Mucosa of rectum (tissue), 2 donors: ENCODE measurements around the gene ZNF385C.
"Not testable (repeated sequence)": the region's sequence is repeated elsewhere in the genome, so short reads cannot be mapped to it uniquely, and the experiment has no call there.

Experiments used
- H3K27ac ChIP-seq, 2 donors: one replicate each; pipeline ENCODE4 v1.7.0; 2013; ENCODE audit warnings: inconsistent platforms in 2 of 2, low read depth in 2 of 2, low read length in 2 of 2
- H3K27me3 ChIP-seq, 2 donors: one replicate each; pipeline ENCODE4 v1.7.0; 2013; ENCODE audit warnings: low read length in 2 of 2; ENCODE audit not compliant: control insufficient read depth in 2 of 2, insufficient read depth in 2 of 2
- H3K36me3 ChIP-seq, 2 donors: one replicate each; pipeline ENCODE4 v1.7.0; 2013; ENCODE audit warnings: low read length in 2 of 2; ENCODE audit not compliant: control insufficient read depth in 2 of 2, insufficient read depth in 2 of 2
- H3K4me1 ChIP-seq, 2 donors: one replicate each; pipeline ENCODE4 v1.7.0; 2013; ENCODE audit warnings: low read length in 2 of 2, mild to moderate bottlenecking in 1 of 2; ENCODE audit not compliant: control insufficient read depth in 2 of 2, insufficient read depth in 2 of 2
- H3K4me3 ChIP-seq, 2 donors: one replicate each; pipeline ENCODE4 v1.7.0; 2013; ENCODE audit warnings: low read length in 2 of 2
- H3K9ac ChIP-seq, 2 donors: one replicate each; pipeline ENCODE4 v1.7.0; 2013; ENCODE audit warnings: low read length in 2 of 2, low read depth in 1 of 2, mild to moderate bottlenecking in 1 of 2
- H3K9me3 ChIP-seq, 2 donors: one replicate each; pipeline ENCODE4 v1.7.0; 2013; ENCODE audit warnings: low read length in 2 of 2; ENCODE audit not compliant: control insufficient read depth in 2 of 2
- donor health status: healthy.
- donor health status: Normal muscosa, but diverticular disease.

The ZNF385C gene

GRCh38 chr17:42012363-42012762, 85.9 kb downstream of the ZNF385C start:
- not testable (repeated sequence) for H3K4me3 ChIP-seq, H3K36me3 ChIP-seq, H3K27me3 ChIP-seq, H3K9me3 ChIP-seq, H3K9ac ChIP-seq, H3K27ac ChIP-seq
- H3K4me1 ChIP-seq: peaks cover 15 to 16% of the 10 kb centered on the region in 2 donors

GRCh38 chr17:42010898-42011516, 87.3 kb downstream of the ZNF385C start:
- peaks cover 9 to 10% of the 10 kb centered on the region in 2 donors for H3K4me1 ChIP-seq
- no peak overlapping the region for H3K4me3 ChIP-seq
- H3K9ac ChIP-seq: no peak overlapping the region
- no peak overlapping the region for H3K27ac ChIP-seq
- peaks cover 0 to 5% of the 10 kb centered on the region in 2 donors for H3K36me3 ChIP-seq
- H3K9me3 ChIP-seq: no peaks in the 10 kb centered on the region
- no peaks in the 10 kb centered on the region for H3K27me3 ChIP-seq

- not testable (repeated sequence) for H3K9ac ChIP-seq, H3K27me3 ChIP-seq, H3K4me3 ChIP-seq, H3K27ac ChIP-seq, H3K36me3 ChIP-seq, H3K4me1 ChIP-seq, H3K9me3 ChIP-seq
These were observed 88.0 kb downstream of the ZNF385C start for GRCh38 chr17:42010266-42010680.

- Histone ChIP-seq H3K36me3 (peaks cover 0 to 5% of the 10 kb centered on the region in 2 donors), H3K4me1 (peaks cover 3 to 6% of the 10 kb centered on the region in 2 donors), H3K27ac (no peak overlapping the region), H3K4me3 (no peak overlapping the region), H3K9ac (no peak overlapping the region), H3K27me3 (no peaks in the 10 kb centered on the region), H3K9me3 (no peaks in the 10 kb centered on the region)
These were observed 89.1 kb downstream of the ZNF385C start for GRCh38 chr17:42009170-42009569.

GRCh38 chr17:42005166-42005565, 93.1 kb downstream of the ZNF385C start:
- Histone ChIP-seq H3K9me3 (no peaks in the 10 kb centered on the region), H3K4me3 (no peak overlapping the region), H3K27me3 (no peaks in the 10 kb centered on the region), H3K36me3 (peaks cover 5 to 9% of the 10 kb centered on the region in 2 donors), H3K27ac (no peak overlapping the region), H3K9ac (no peak overlapping the region), H3K4me1 (peaks cover 7 to 33% of the 10 kb centered on the region in 2 donors)

GRCh38 chr17:42002792-42003301, 95.4 kb downstream of the ZNF385C start:
- Histone ChIP-seq H3K36me3 (peaks cover 13 to 22% of the 10 kb centered on the region in 2 donors), H3K9ac (no peak overlapping the region), H3K4me3 (no peak overlapping the region), H3K27ac (no peak overlapping the region), H3K4me1 (peaks cover 7 to 35% of the 10 kb centered on the region in 2 donors), H3K27me3 (no peaks in the 10 kb centered on the region), H3K9me3 (no peaks in the 10 kb centered on the region)

GRCh38 chr17:42002175-42002791, 96.0 kb downstream of the ZNF385C start:
- H3K27me3 ChIP-seq: no peaks in the 10 kb centered on the region
- no peak overlapping the region for H3K27ac ChIP-seq
- H3K4me1 ChIP-seq: peaks cover 7 to 35% of the 10 kb centered on the region in 2 donors
- no peaks in the 10 kb centered on the region for H3K9me3 ChIP-seq
- H3K36me3 ChIP-seq: peaks cover 19 to 26% of the 10 kb centered on the region in 2 donors
- H3K9ac ChIP-seq: peak overlapping the region in 1 of 2 donors; percentile 19
- no peak overlapping the region for H3K4me3 ChIP-seq

GRCh38 chr17:42001729-42002128, 96.5 kb downstream of the ZNF385C start:
- Histone ChIP-seq H3K27ac (no peak overlapping the region), H3K27me3 (no peaks in the 10 kb centered on the region), H3K4me3 (no peak overlapping the region), H3K9ac (peak overlapping the region in 1 of 2 donors; percentile 19), H3K36me3 (peaks cover 24 to 30% of the 10 kb centered on the region in 2 donors), H3K9me3 (no peaks in the 10 kb centered on the region), H3K4me1 (peaks cover 7 to 35% of the 10 kb centered on the region in 2 donors)

GRCh38 chr17:42000413-42001133, 97.7 kb downstream of the ZNF385C start:
- Histone ChIP-seq H3K4me1 (peaks cover 7 to 35% of the 10 kb centered on the region in 2 donors), H3K9me3 (no peaks in the 10 kb centered on the region), H3K4me3 (no peak overlapping the region), H3K27ac (peak overlapping the region; percentile 61 to 79), H3K9ac (peak overlapping the region in 1 of 2 donors; percentile 34), H3K36me3 (peaks cover 33 to 42% of the 10 kb centered on the region in 2 donors), H3K27me3 (no peaks in the 10 kb centered on the region)

- no peaks in the 10 kb centered on the region for H3K27me3 ChIP-seq
- no peak overlapping the region for H3K9ac ChIP-seq
- no peak overlapping the region for H3K27ac ChIP-seq
- H3K9me3 ChIP-seq: no peaks in the 10 kb centered on the region
- H3K4me3 ChIP-seq: no peak overlapping the region
- peaks cover 7 to 27% of the 10 kb centered on the region in 2 donors for H3K4me1 ChIP-seq
- H3K36me3 ChIP-seq: peaks cover 48 to 54% of the 10 kb centered on the region in 2 donors
These were observed 99.8 kb downstream of the ZNF385C start for GRCh38 chr17:41998497-41998896.
